GM12878 (cell line): ENCODE data around the gene ZNFX1. TPM values are rescaled to one million over a fixed set of nuclear protein-coding genes. Genes with fewer than 3 reads are reported as not detected.

Experiments used
- ATAC-seq: fragments of 200-7000 bp; cut with Tn5 transposase; 3 replicates; pipeline ENCODE4 v1.9.1; 2020; ENCODE audit warnings: mild to moderate bottlenecking, moderate library complexity
- BruUV-seq: library from RNA; stranded (reverse); fragments of 400-500 nt; replicated peaks from 2 replicates; lab custom pipeline; 2021; lab: Mats Ljungman, UMichigan
- CTCF ChIA-PET: fragments of 300-600 bp; sonication (Branson Sonifier 250); formaldehyde crosslinking; extraction: SDS; loops from one replicate; lab custom pipeline; 2021; ENCODE audit warnings: inconsistent platforms; lab: Yijun Ruan, JAX
- POLR2A ChIA-PET: fragments of 350-600 bp; formaldehyde crosslinking; extraction: SDS; loops from one replicate; lab custom pipeline; 2021; ENCODE audit warnings: inconsistent platforms; lab: Charles Lee
- RAD21 ChIA-PET: fragments of 300-600 bp; sonication (Branson Sonifier 250); formaldehyde crosslinking; loops from one replicate; lab custom pipeline; 2023; ENCODE audit warnings: antibody characterized with exemption; ENCODE audit not compliant: unreplicated experiment; lab: Charles Lee
- SMC1A ChIA-PET: fragments of 300-600 bp; sonication (Branson Sonifier 250); formaldehyde crosslinking; loops from one replicate; lab custom pipeline; 2023; ENCODE audit not compliant: unreplicated experiment, uncharacterized antibody; lab: Charles Lee
- DNase-seq: peaks from one replicate; pipeline ENCODE4 v3.0.0-alpha.2; 2011; ENCODE audit warnings: low read depth, low spot score
- FAIRE-seq: peaks from 3 replicates; lab custom pipeline; 2011; peaks lifted over from hg19 to GRCh38; lab: Jason Lieb, UNC
- H2AFZ ChIP-seq: 2 replicates; pipeline ENCODE4 v1.6.0; 2011; ENCODE audit warnings: low read depth, low read length, control low read depth; ENCODE audit not compliant: control insufficient read depth
- H3K27ac ChIP-seq: 2 replicates; pipeline ENCODE4 v1.5.1; 2011; ENCODE audit warnings: control low read depth; ENCODE audit not compliant: control insufficient read depth, insufficient read depth
- H3K27me3 ChIP-seq, 2 experiments: replicated peaks in 1 of 2; 2 replicates each; pipeline versions ENCODE4 v1.6.0 to v1.6.1; 2011; ENCODE audit warnings: low read length in 1 of 2; ENCODE audit not compliant: control insufficient read depth in 2 of 2, insufficient read depth in 2 of 2
- H3K36me3 ChIP-seq, 2 experiments: 2 replicates each; pipeline ENCODE4 v1.5.1; 2011; ENCODE audit warnings: low read length in 1 of 2; ENCODE audit not compliant: control insufficient read depth in 2 of 2, insufficient read depth in 2 of 2
- H3K4me1 ChIP-seq: 2 replicates; pipeline ENCODE4 v1.6.1; 2011; ENCODE audit warnings: mild to moderate bottlenecking, low read length, moderate library complexity, mixed read lengths; ENCODE audit not compliant: control insufficient read depth, insufficient read depth
- H3K4me2 ChIP-seq: 2 replicates; pipeline ENCODE4 v1.6.0; 2011; ENCODE audit warnings: control low read depth; ENCODE audit not compliant: control insufficient read depth, insufficient read depth
- H3K4me3 ChIP-seq: fragments of 200-600 bp; sonication (generic); 2 replicates; pipeline ENCODE4 v1.5.1; 2016
- H3K79me2 ChIP-seq: 2 replicates; pipeline ENCODE4 v1.6.0; 2011; ENCODE audit warnings: low read length; ENCODE audit not compliant: control insufficient read depth, insufficient read depth
- H3K9ac ChIP-seq: 2 replicates; pipeline ENCODE4 v1.8.0; 2011; ENCODE audit warnings: low read length, control low read depth, mixed read lengths; ENCODE audit not compliant: control insufficient read depth, insufficient read depth
- H3K9me3 ChIP-seq: replicated peaks from 3 replicates; pipeline ENCODE4 v1.5.1; 2011; ENCODE audit warnings: mild to moderate bottlenecking, low read length; ENCODE audit not compliant: control insufficient read depth, insufficient read depth
- H4K20me1 ChIP-seq: 2 replicates; pipeline ENCODE4 v1.6.0; 2011; ENCODE audit not compliant: control insufficient read depth, insufficient read depth
- ASH2L ChIP-seq: fragments of 300-600, 200-600 bp; sonication (generic); IDR thresholded peaks from 2 replicates; pipeline ENCODE4 v1.6.1; 2017; ENCODE audit warnings: low read depth, mild to moderate bottlenecking, borderline replicate concordance
- BACH1 ChIP-seq: fragments of 450-650 bp; IDR thresholded peaks from 2 replicates; pipeline ENCODE4 v1.6.1; 2017; ENCODE audit warnings: mild to moderate bottlenecking, borderline replicate concordance
- BHLHE40 ChIP-seq, 2 experiments: fragments of 450-650 bp in 1 of 2; IDR thresholded peaks; 2 replicates each; pipeline ENCODE4 v1.6.1; 2011 to 2017; ENCODE audit warnings: low read depth in 2 of 2, borderline replicate concordance in 1 of 2, improper control_type of control experiment in 1 of 2, low read length in 1 of 2, mild to moderate bottlenecking in 1 of 2
- CBX5 ChIP-seq: sonication (generic); IDR thresholded peaks from 2 replicates; pipeline ENCODE4 v1.6.1; 2016; ENCODE audit warnings: low read depth, moderate library complexity, mild to moderate bottlenecking, inconsistent platforms
- CREM ChIP-seq: IDR thresholded peaks from 2 replicates; pipeline ENCODE4 v1.6.1; 2014; ENCODE audit warnings: antibody characterized with exemption, low read depth
- EED ChIP-seq: sonication (generic); IDR thresholded peaks from 2 replicates; pipeline ENCODE4 v1.6.1; 2016; ENCODE audit warnings: antibody characterized with exemption, low read depth
- IKZF1 ChIP-seq: fragments of 450-650 bp; conservative IDR thresholded peaks from 2 replicates; pipeline ENCODE4 v1.6.1; 2017; ENCODE audit warnings: antibody characterized with exemption, mild to moderate bottlenecking
- MXI1 ChIP-seq: fragments of 150-350 bp; IDR thresholded peaks from 2 replicates; pipeline ENCODE4 v1.6.1; 2011; ENCODE audit warnings: low read depth, mild to moderate bottlenecking, inconsistent platforms, low read length, improper control_type of control experiment
- NFYA ChIP-seq: IDR thresholded peaks from 2 replicates; pipeline ENCODE4 v1.6.1; 2011; ENCODE audit warnings: low read depth, mild to moderate bottlenecking, low read length, improper control_type of control experiment, borderline replicate concordance
- PML ChIP-seq: IDR thresholded peaks from 2 replicates; pipeline ENCODE4 v1.6.1; 2012; ENCODE audit warnings: low read length, inconsistent platforms
- RAD21 ChIP-seq: IDR thresholded peaks from 2 replicates; pipeline ENCODE4 v1.6.1; 2011; ENCODE audit warnings: mild to moderate bottlenecking, low read depth, low read length, moderate library complexity; ENCODE audit not compliant: insufficient read depth
- RELA ChIP-seq: fragments of 450-650 bp; IDR thresholded peaks from 2 replicates; pipeline ENCODE4 v1.8.0; 2014; ENCODE audit warnings: borderline replicate concordance; ENCODE audit not compliant: partially characterized antibody
- SPI1 ChIP-seq: IDR thresholded peaks from 2 replicates; pipeline ENCODE4 v1.6.1; 2011; ENCODE audit warnings: low read depth, mild to moderate bottlenecking, low read length, moderate library complexity, borderline replicate concordance; ENCODE audit not compliant: insufficient read depth
- SREBF2 ChIP-seq: IDR thresholded peaks from 2 replicates; pipeline ENCODE4 v1.6.1; 2012; ENCODE audit warnings: mild to moderate bottlenecking, low read length
- SUZ12 ChIP-seq: fragments of 200-600 bp; sonication (generic); IDR thresholded peaks from one replicate; pipeline ENCODE4 v1.6.1; 2018; ENCODE audit warnings: antibody characterized with exemption, mild to moderate bottlenecking; ENCODE audit not compliant: unreplicated experiment
- WGBS: methylation state at CpG from one replicate; pipeline ENCODE4 v1.1.6; 2016; ENCODE audit warnings: low lambda C conversion rate; ENCODE audit not compliant: insufficient replicate concordance, insufficient coverage; ENCODE audit errors: missing lambda C conversion rate; 5-methylcytosine and 5-hydroxymethylcytosine counted together
- in situ Hi-C: fragments of 300-500 bp; cut with MboI; formaldehyde crosslinking; loops from 9 replicates; pipeline ENCODE4 v1.14.3; 2018; ENCODE audit warnings: mixed read lengths
- intact Hi-C: fragments of 100-400 bp; cut with micrococcal nuclease; formaldehyde crosslinking; loops from one replicate; pipeline ENCODE4 v1.14.2; 2022; ENCODE audit not compliant: unreplicated experiment
- polyA plus RNA-seq, 11 experiments: library from polyadenylated mRNA; depleted of rRNA in 4 of 11; unstranded in 6 of 11; stranded (reverse) in 5 of 11; fragments of >200 nt; fragmentation: Nextera tagmentation in 4 of 11; fragmentation: Illumina TruSeq in 1 of 11; extraction: Ambion mirVana in 4 of 11; extraction: Trizol in 1 of 11; gene quantifications; 1 replicate in 1 of 11; 2 replicates in 10 of 11; pipeline versions ENCODE4 v1.2.1 to v1.2.3, GENCODE V29; 2011 to 2016; ENCODE audit warnings: inconsistent platforms in 2 of 11, missing spikeins in 2 of 11, low read depth in 1 of 11
- total RNA-seq, 4 experiments: library from RNA; depleted of rRNA in 3 of 4; stranded (reverse); fragments of >200 nt in 3 of 4; fragmentation: Illumina TruSeq in 1 of 4; extraction: Trizol in 1 of 4; gene quantifications; 2 replicates each; pipeline versions ENCODE4 v1.2.1 to v1.2.3, GENCODE V29; 2013 to 2021
- TF ChIP-seq, protein P1 (sequence below): fragments of 450-650 bp; IDR thresholded peaks from 2 replicates; pipeline ENCODE4 v1.6.1; 2017; ENCODE audit warnings: antibody characterized with exemption, mild to moderate bottlenecking, moderate library complexity
- TF ChIP-seq, protein P2 (sequence below): fragments of 450-650 bp; conservative IDR thresholded peaks from 2 replicates; pipeline ENCODE4 v1.6.1; 2017; ENCODE audit warnings: mild to moderate bottlenecking, moderate library complexity
- TF ChIP-seq, protein P3 (sequence below): IDR thresholded peaks from 2 replicates; pipeline ENCODE4 v1.6.1; 2012; ENCODE audit warnings: low read length, inconsistent platforms

ZNFX1 gene
- total and polyA plus RNA-seq, 10 of the 15 experiments (the other 5 are each of a cell fraction or from before 2014, with no cell fraction given): 7.4 to 31.5 (median 25.6) TPM

DNA sequence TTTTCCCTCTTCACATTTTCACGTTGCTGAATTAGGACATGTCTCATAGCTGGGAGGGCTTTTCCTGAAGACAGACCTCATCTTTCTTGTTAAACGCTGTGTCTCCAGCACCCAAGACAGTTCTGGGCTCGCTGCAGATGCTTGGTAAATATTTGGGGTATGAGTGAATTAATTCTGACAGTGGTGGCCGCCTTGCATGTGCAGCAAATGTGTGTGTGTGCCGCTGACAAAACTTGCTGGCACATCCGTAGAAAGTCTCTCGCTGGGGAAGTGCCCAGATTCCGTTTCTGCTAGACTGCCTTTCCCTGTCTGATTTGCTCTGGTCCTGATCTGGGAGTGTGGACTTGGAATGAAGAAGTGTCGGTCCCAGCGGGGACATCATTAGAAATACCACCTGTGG lies 48.2 kb upstream of the ZNFX1 start:
- SMC1A ChIA-PET: interaction anchor here (0.7 kb wide), 1 partner anchor 59 kb away, joined by 3 read pairs; no protein-coding TSS in a partner anchor
- intact Hi-C loops: no loop called here
- DNase-seq: no peak
- Histone ChIP-seq H2AFZ (no peak overlapping the region), H3K79me2 (no peaks in the 10 kb centered on the region), H3K9me3 (no peaks in the 10 kb centered on the region; the same call in 2 of the 3 replicates)
- FAIRE-seq: no peak
- TF ChIP-seq RELA (no peak), ASH2L (no peak), MXI1 (no peak), PML (no peak), IKZF1 (no peak), CREM (no peak), SUZ12 (no peak), CBX5 (no peak), EED (no peak), RAD21 (no peak), BACH1 (no peak), SREBF2 (no peak), BHLHE40 (IDR thresholded peaks at IDR 0.05; ENCODE audit: borderline replicate concordance in 1 of 2, low read depth in 2 of 2, low read length in 1 of 2) (no peak), NFYA (no peak), SPI1 (no peak)
- TF ChIP-seq, protein P1, sequence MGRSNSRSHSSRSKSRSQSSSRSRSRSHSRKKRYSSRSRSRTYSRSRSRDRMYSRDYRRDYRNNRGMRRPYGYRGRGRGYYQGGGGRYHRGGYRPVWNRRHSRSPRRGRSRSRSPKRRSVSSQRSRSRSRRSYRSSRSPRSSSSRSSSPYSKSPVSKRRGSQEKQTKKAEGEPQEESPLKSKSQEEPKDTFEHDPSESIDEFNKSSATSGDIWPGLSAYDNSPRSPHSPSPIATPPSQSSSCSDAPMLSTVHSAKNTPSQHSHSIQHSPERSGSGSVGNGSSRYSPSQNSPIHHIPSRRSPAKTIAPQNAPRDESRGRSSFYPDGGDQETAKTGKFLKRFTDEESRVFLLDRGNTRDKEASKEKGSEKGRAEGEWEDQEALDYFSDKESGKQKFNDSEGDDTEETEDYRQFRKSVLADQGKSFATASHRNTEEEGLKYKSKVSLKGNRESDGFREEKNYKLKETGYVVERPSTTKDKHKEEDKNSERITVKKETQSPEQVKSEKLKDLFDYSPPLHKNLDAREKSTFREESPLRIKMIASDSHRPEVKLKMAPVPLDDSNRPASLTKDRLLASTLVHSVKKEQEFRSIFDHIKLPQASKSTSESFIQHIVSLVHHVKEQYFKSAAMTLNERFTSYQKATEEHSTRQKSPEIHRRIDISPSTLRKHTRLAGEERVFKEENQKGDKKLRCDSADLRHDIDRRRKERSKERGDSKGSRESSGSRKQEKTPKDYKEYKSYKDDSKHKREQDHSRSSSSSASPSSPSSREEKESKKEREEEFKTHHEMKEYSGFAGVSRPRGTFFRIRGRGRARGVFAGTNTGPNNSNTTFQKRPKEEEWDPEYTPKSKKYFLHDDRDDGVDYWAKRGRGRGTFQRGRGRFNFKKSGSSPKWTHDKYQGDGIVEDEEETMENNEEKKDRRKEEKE: no peak
- TF ChIP-seq, protein P2, sequence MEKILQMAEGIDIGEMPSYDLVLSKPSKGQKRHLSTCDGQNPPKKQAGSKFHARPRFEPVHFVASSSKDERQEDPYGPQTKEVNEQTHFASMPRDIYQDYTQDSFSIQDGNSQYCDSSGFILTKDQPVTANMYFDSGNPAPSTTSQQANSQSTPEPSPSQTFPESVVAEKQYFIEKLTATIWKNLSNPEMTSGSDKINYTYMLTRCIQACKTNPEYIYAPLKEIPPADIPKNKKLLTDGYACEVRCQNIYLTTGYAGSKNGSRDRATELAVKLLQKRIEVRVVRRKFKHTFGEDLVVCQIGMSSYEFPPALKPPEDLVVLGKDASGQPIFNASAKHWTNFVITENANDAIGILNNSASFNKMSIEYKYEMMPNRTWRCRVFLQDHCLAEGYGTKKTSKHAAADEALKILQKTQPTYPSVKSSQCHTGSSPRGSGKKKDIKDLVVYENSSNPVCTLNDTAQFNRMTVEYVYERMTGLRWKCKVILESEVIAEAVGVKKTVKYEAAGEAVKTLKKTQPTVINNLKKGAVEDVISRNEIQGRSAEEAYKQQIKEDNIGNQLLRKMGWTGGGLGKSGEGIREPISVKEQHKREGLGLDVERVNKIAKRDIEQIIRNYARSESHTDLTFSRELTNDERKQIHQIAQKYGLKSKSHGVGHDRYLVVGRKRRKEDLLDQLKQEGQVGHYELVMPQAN: no peak
- TF ChIP-seq, protein P3, sequence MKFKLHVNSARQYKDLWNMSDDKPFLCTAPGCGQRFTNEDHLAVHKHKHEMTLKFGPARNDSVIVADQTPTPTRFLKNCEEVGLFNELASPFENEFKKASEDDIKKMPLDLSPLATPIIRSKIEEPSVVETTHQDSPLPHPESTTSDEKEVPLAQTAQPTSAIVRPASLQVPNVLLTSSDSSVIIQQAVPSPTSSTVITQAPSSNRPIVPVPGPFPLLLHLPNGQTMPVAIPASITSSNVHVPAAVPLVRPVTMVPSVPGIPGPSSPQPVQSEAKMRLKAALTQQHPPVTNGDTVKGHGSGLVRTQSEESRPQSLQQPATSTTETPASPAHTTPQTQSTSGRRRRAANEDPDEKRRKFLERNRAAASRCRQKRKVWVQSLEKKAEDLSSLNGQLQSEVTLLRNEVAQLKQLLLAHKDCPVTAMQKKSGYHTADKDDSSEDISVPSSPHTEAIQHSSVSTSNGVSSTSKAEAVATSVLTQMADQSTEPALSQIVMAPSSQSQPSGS: no peak
- TF ChIP-seq, all 136 proteins: peak for 0
- in situ Hi-C loops: loop anchor here (25.0 kb wide), 2 partner anchors 186 to 536 kb away; no protein-coding TSS in a partner anchor
- H3K9ac ChIP-seq: no peak overlapping the region
- no peak overlapping the region for H3K4me3 ChIP-seq
- no peak for ATAC-seq
- no peaks in the 10 kb centered on the region for H3K4me1 ChIP-seq
- no peak overlapping the region for H3K4me2 ChIP-seq
- BruUV-seq: no TSS peak
- peaks cover 5 to 7% of the 10 kb centered on the region in 2 experiments for H3K27me3 ChIP-seq
- 45% methylated on average over 10 of the region's 10 CpGs for WGBS
- no peaks in the 10 kb centered on the region for H3K36me3 ChIP-seq
- H4K20me1 ChIP-seq: no peaks in the 10 kb centered on the region
- RAD21 ChIA-PET: no interaction called here
- CTCF ChIA-PET: no interaction called here
- H3K27ac ChIP-seq: no peak overlapping the region
- POLR2A ChIA-PET: no interaction called here
